ENCODE measurements around the gene PXMP4. TPM values are rescaled to one million over a fixed set of nuclear protein-coding genes. Genes with fewer than 3 reads are reported as not detected.
A peak's percentile ranks its signal among the peaks of the same experiment; 100 is the strongest.

PXMP4 gene
- polyA plus RNA-seq, 2 of the 4 experiments (the other 2 are of a cell fraction) = 4.5 to 6.6 TPM

- POLR2A ChIA-PET = no interaction called here
- ATAC-seq (no peak), DNase-seq (ENCODE audit: low read depth in 1 of 2, low spot score in 1 of 2) (no peak), FAIRE-seq (no peak)
- Histone ChIP-seq H3K4me2 (no peak overlapping the region), H3K27ac (no peak overlapping the region), H3K4me3 (no peak overlapping the region), H3K9me3 (peaks cover 27% of the 10 kb centered on the region), H3K4me1 (peaks cover 4% of the 10 kb centered on the region)
- CTCF ChIA-PET = no interaction called here
- WGBS (ENCODE audit: missing lambda C conversion rate) = 88% methylated on average over 7 of the region's 7 CpGs
- no peak for TF ChIP-seq ZFP36 (IDR thresholded peaks at IDR 0.05; ENCODE audit: borderline replicate concordance, partially characterized antibody)
- TF ChIP-seq ESRRA (IDR thresholded peaks at IDR 0.05; ENCODE audit: borderline replicate concordance, low read length) = no peak
- no peak for TF ChIP-seq TP53 (CRISPR knock-in tag; IDR thresholded peaks at IDR 0.05)
- TF ChIP-seq POLR2AphosphoS2 (conservative IDR thresholded peaks at IDR 0.05; ENCODE audit: low read length) = no peak
- no peak for TF ChIP-seq ATOH8 (CRISPR knock-in tag; IDR thresholded peaks at IDR 0.05; ENCODE audit: low read depth)
- TF ChIP-seq CEBPB (IDR thresholded peaks at IDR 0.05) = no peak
- TF ChIP-seq HOXB13 (CRISPR knock-in tag; IDR thresholded peaks at IDR 0.05; ENCODE audit: low read depth) = no peak
- TF ChIP-seq PBX3 (IDR thresholded peaks at IDR 0.05) = no peak
Measured at GRCh38 chr20:33739493-33739892, 19.4 kb upstream of the PXMP4 start.

GRCh38 chr20:33736962-33737361, 16.9 kb upstream of the PXMP4 start:
- H3K27ac ChIP-seq = no peak overlapping the region
- DNase-seq (ENCODE audit: low read depth in 1 of 2, low spot score in 1 of 2) (no peak), FAIRE-seq (no peak), ATAC-seq (no peak)
- WGBS (ENCODE audit: missing lambda C conversion rate) = 94% methylated on average over 3 of the region's 3 CpGs
- no peak overlapping the region for H3K4me3 ChIP-seq
- H3K9me3 ChIP-seq = peaks cover 27% of the 10 kb centered on the region
- ChIA-PET CTCF (no interaction called here), POLR2A (no interaction called here)
- no peak overlapping the region for H3K4me2 ChIP-seq
- H3K4me1 ChIP-seq = peaks cover 21% of the 10 kb centered on the region
- TF ChIP-seq PBX3 (IDR thresholded peaks at IDR 0.05) = no peak
- TF ChIP-seq KDM5A (IDR thresholded peaks at IDR 0.05) = peak; percentile 73; the same call in 1 of the 2 replicates

GRCh38 chr20:33733654-33734576, 13.8 kb upstream of the PXMP4 start:
- peak overlapping the region; percentile 97 for H3K4me2 ChIP-seq
- ChIA-PET CTCF (interaction anchor here (1.6 to 1.8 kb wide), 2 partner anchors 15 to 336 kb away, joined by 6 to 8 read pairs; no protein-coding TSS in a partner anchor), POLR2A (interaction anchor here (0.7 to 3.1 kb wide), 4 partner anchors 78 to 259 kb away, joined by 3 to 14 read pairs (median 10); partner anchors contain the start of genes CBFA2T2, CHMP4B and RALY)
- peak overlapping the region; percentile 98 for H3K27ac ChIP-seq
- peak; percentile 77 to 87 for ATAC-seq
- WGBS (ENCODE audit: missing lambda C conversion rate) = 9% methylated on average over 6 of the region's 6 CpGs
- peaks cover 28% of the 10 kb centered on the region for H3K4me1 ChIP-seq
- FAIRE-seq = no peak
- H3K4me3 ChIP-seq = peak overlapping the region; percentile 58
- H3K9me3 ChIP-seq = peaks cover 27% of the 10 kb centered on the region
- peak; percentile 71 to 94 for DNase-seq (ENCODE audit: low read depth in 1 of 2, low spot score in 1 of 2)
- TF ChIP-seq BCL3 (IDR thresholded peaks at IDR 0.05) (0 out of 3 replicates have a peak, but pooled peaks have one; percentile 59), HEYL (CRISPR knock-in tag; IDR thresholded peaks at IDR 0.05) (no peak), FOSL2 (IDR thresholded peaks at IDR 0.05) (no peak), FOSL2 (CRISPR knock-in tag; IDR thresholded peaks at IDR 0.05) (peak; percentile 38; the same call in 1 of the 2 replicates), KDM5A (IDR thresholded peaks at IDR 0.05) (no peak), JUNB (IDR thresholded peaks at IDR 0.05) (no peak), KDM1A (IDR thresholded peaks at IDR 0.05; ENCODE audit: low read depth) (no peak), SMC3 (IDR thresholded peaks at IDR 0.05) (peak; percentile 22; the same call in 1 of the 3 replicates), EP300 (IDR thresholded peaks at IDR 0.05) (peak; percentile 9 to 29; a peak in 1 of 5 replicates), HDAC2 (IDR thresholded peaks at IDR 0.05) (no peak), RAD21 (conservative IDR thresholded peaks at IDR 0.05 in 1 of 2, IDR thresholded peaks at IDR 0.05 in 1 of 2) (peak in 1 of 2 experiments; percentile 1; a peak in 1 of 5 replicates), RNF2 (IDR thresholded peaks at IDR 0.05; ENCODE audit: borderline replicate concordance, low read depth) (no peak), CEBPB (IDR thresholded peaks at IDR 0.05) (peak; percentile 76 to 93; a peak in 3 of 4 replicates), HMGXB4 (CRISPR knock-in tag; IDR thresholded peaks at IDR 0.05; ENCODE audit: borderline replicate concordance) (no peak), ATOH8 (CRISPR knock-in tag; IDR thresholded peaks at IDR 0.05; ENCODE audit: low read depth) (no peak), MAZ (IDR thresholded peaks at IDR 0.05; ENCODE audit: borderline replicate concordance, low read depth, low read length) (no peak), POLR2A (IDR thresholded peaks at IDR 0.05; ENCODE audit: low read length) (no peak), GATA3 (IDR thresholded peaks at IDR 0.05; ENCODE audit: borderline replicate concordance) (peak; percentile 68), ZFP36 (IDR thresholded peaks at IDR 0.05; ENCODE audit: borderline replicate concordance, partially characterized antibody) (no peak)

All from A549 (cell line).